ENCODE data around the gene HSBP1L1.

The HSBP1L1 gene

DNA sequence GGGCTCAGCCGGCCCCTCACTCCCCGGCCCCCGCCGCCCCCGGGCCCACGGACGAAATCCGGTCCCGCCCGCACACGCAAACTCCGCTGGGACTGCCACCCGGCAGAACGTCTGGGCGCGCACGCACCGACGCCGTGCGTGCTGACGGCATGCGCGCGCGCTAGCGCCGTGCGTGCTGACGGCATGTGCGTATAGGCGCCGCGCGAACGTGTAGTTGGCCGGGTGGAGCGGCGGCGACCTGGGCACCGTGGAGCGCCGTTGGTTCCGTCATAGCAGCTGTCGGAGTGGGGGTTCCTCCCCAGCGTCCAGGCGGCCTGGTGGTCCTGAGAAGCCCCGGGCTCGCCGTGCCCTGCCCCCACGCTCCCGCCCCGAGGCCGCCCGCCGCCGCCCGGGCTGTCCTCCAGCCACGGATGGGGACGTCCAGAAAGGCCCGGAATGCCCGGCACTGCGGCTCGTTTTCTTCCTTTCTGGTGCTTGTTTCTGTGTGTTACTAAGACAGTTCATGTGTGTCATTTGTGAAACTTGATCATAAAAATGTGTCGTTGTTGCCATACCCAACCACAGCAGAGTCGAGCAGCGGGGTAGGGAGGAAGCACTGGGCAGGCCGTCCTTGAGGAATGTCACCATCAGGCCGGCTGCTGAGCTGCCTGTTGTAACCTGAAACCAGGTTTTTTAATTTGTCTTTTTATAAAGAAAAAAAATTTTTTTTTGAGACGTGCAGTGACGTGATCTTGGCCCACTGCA, 24.2 kb downstream of the HSBP1L1 start, which contains the start of gene TXNL4A:
TXNL4A (minus strand) TSS at position 113 of the 744 bp plus-strand sequence. CDS start 171 bp downstream, outside the sequence.
- Histone ChIP-seq H3K27ac (ENCODE audit: extremely low read depth, low read depth, low read length) (peak within 1 kb of the TSS; percentile 91), H3K4me1 (ENCODE audit: control insufficient read depth, insufficient read depth, low read length) (peaks cover 7% of the 10 kb centered on the region), H3K4me3 (ENCODE audit: low read depth, low read length) (peak within 1 kb of the TSS; percentile 82), H3K36me3 (ENCODE audit: control insufficient read depth in 2 of 2, insufficient read depth in 1 of 2, low read length in 2 of 2) (peaks cover 21 to 29% of the 10 kb centered on the region in 2 experiments), H3K9me3 (ENCODE audit: control insufficient read depth, insufficient read depth, low read depth, low read length) (no peaks in the 10 kb centered on the region)
- CTCF ChIA-PET = interaction anchor here (0.7 kb wide), 1 partner anchor 50 kb away, joined by 3 read pairs; no protein-coding TSS in a partner anchor
- POLR2A ChIA-PET = interaction anchor here (0.8 to 2.6 kb wide), 5 partner anchors 22 to 120 kb away, joined by 3 to 10 read pairs (median 6); partner anchors contain the start of genes ADNP2, RBFA and SLC66A2
- TF ChIP-seq KLF9 (tag by site-specific recombination; IDR thresholded peaks at IDR 0.05; ENCODE audit: low read depth) (no peak), GLIS2 (tag by site-specific recombination; IDR thresholded peaks at IDR 0.05) (peak; percentile 11; the same call in 1 of the 2 replicates), ZNF785 (tag by site-specific recombination; IDR thresholded peaks at IDR 0.05) (peak; percentile 48; the same call in 1 of the 2 replicates), ZNF335 (tag by site-specific recombination; conservative IDR thresholded peaks at IDR 0.05) (peak; percentile 92), HIC1 (tag by site-specific recombination; IDR thresholded peaks at IDR 0.05) (peak; percentile 53; the same call in 1 of the 2 replicates), ZNF449 (tag by site-specific recombination; IDR thresholded peaks at IDR 0.05) (peak; percentile 28; the same call in 1 of the 2 replicates), ZFP37 (tag by site-specific recombination; IDR thresholded peaks at IDR 0.05) (peak; percentile 35; the same call in 1 of the 2 replicates), ZNF362 (tag by site-specific recombination; IDR thresholded peaks at IDR 0.05) (peak; percentile 82), EGR2 (tag by site-specific recombination; IDR thresholded peaks at IDR 0.05; ENCODE audit: low read depth) (0 out of 2 replicates have a peak, but pooled peaks have one; percentile 1), RBAK (tag by site-specific recombination; IDR thresholded peaks at IDR 0.05) (no peak), SP2 (tag by site-specific recombination; IDR thresholded peaks at IDR 0.05) (peak; percentile 41), ZNF398 (tag by site-specific recombination; IDR thresholded peaks at IDR 0.05) (0 out of 2 replicates have a peak, but pooled peaks have one; percentile 20), SP3 (tag by site-specific recombination; IDR thresholded peaks at IDR 0.05) (peak; percentile 58; the same call in 1 of the 2 replicates), ZFHX2 (tag by site-specific recombination; conservative IDR thresholded peaks at IDR 0.05) (peak; percentile 51; the same call in 1 of the 2 replicates), ZIC2 (tag by site-specific recombination; IDR thresholded peaks at IDR 0.05) (peak; percentile 17; the same call in 1 of the 2 replicates), SCRT2 (tag by site-specific recombination; IDR thresholded peaks at IDR 0.05) (no peak), ZNF501 (tag by site-specific recombination; IDR thresholded peaks at IDR 0.05) (peak; percentile 61), ZNF629 (tag by site-specific recombination; IDR thresholded peaks at IDR 0.05) (peak; percentile 67), ZBTB11 (tag by site-specific recombination; conservative IDR thresholded peaks at IDR 0.05; ENCODE audit: low read depth) (peak; percentile 10; the same call in 1 of the 2 replicates), ZNF416 (tag by site-specific recombination; IDR thresholded peaks at IDR 0.05) (no peak)
- TF ChIP-seq, protein P1, sequence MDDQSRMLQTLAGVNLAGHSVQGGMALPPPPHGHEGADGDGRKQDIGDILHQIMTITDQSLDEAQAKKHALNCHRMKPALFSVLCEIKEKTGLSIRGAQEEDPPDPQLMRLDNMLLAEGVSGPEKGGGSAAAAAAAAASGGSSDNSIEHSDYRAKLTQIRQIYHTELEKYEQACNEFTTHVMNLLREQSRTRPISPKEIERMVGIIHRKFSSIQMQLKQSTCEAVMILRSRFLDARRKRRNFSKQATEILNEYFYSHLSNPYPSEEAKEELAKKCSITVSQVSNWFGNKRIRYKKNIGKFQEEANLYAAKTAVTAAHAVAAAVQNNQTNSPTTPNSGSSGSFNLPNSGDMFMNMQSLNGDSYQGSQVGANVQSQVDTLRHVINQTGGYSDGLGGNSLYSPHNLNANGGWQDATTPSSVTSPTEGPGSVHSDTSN (CRISPR knock-in tag; IDR thresholded peaks at IDR 0.05) = peak; percentile 95; the same call in 1 of the 2 replicates
- TF ChIP-seq, protein P2, sequence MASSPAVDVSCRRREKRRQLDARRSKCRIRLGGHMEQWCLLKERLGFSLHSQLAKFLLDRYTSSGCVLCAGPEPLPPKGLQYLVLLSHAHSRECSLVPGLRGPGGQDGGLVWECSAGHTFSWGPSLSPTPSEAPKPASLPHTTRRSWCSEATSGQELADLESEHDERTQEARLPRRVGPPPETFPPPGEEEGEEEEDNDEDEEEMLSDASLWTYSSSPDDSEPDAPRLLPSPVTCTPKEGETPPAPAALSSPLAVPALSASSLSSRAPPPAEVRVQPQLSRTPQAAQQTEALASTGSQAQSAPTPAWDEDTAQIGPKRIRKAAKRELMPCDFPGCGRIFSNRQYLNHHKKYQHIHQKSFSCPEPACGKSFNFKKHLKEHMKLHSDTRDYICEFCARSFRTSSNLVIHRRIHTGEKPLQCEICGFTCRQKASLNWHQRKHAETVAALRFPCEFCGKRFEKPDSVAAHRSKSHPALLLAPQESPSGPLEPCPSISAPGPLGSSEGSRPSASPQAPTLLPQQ (tag by site-specific recombination; IDR thresholded peaks at IDR 0.05) = no peak

All from HEK293 (cell line).